ENCODE measurements around the gene RBM47. TPM values are rescaled to one million over a fixed set of nuclear protein-coding genes. Genes with fewer than 3 reads are reported as not detected.

Gene RBM47
- total RNA-seq, 2 donors from 2014 or later: 4.4 to 13.7 TPM

DNA sequence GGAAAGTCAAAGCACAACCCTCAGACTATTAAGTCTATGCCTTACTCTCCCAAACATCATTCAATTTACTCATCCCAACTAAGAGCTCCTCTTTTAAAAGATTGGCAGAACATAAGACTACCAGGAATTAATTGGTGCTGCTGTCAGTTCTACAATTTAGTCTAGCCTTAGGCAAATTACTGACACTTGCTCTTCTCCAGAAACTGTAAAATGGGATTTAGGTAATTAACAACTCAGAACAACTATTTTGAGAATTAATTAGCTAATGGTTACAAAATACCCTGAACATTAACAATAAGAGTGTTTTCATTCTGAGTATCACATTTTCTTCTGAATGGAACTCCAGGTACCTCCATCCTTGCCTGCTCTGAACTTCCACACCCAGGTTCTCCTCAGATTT lies 36.2 kb upstream of the RBM47 start:
- no peaks in the 10 kb centered on the region for H3K4me1 ChIP-seq
- DNase-seq (ENCODE audit: low spot score): no peak
- no peak overlapping the region for H3K27ac ChIP-seq
- TF ChIP-seq, protein P1, sequence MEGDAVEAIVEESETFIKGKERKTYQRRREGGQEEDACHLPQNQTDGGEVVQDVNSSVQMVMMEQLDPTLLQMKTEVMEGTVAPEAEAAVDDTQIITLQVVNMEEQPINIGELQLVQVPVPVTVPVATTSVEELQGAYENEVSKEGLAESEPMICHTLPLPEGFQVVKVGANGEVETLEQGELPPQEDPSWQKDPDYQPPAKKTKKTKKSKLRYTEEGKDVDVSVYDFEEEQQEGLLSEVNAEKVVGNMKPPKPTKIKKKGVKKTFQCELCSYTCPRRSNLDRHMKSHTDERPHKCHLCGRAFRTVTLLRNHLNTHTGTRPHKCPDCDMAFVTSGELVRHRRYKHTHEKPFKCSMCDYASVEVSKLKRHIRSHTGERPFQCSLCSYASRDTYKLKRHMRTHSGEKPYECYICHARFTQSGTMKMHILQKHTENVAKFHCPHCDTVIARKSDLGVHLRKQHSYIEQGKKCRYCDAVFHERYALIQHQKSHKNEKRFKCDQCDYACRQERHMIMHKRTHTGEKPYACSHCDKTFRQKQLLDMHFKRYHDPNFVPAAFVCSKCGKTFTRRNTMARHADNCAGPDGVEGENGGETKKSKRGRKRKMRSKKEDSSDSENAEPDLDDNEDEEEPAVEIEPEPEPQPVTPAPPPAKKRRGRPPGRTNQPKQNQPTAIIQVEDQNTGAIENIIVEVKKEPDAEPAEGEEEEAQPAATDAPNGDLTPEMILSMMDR (IDR thresholded peaks at IDR 0.05): no peak
- H3K4me3 ChIP-seq: no peak overlapping the region
- H3K9me3 ChIP-seq: no peaks in the 10 kb centered on the region
- no peaks in the 10 kb centered on the region for H3K27me3 ChIP-seq
- H3K36me3 ChIP-seq: no peaks in the 10 kb centered on the region

GRCh38 chr4:40662962-40663604 lies 33.4 kb upstream of the RBM47 start:
- no peak for DNase-seq (ENCODE audit: low spot score)
- Histone ChIP-seq H3K27ac (no peak overlapping the region), H3K4me1 (no peaks in the 10 kb centered on the region), H3K9me3 (no peaks in the 10 kb centered on the region), H3K27me3 (no peaks in the 10 kb centered on the region), H3K4me3 (no peak overlapping the region), H3K36me3 (no peaks in the 10 kb centered on the region)
- TF ChIP-seq, protein P1 (IDR thresholded peaks at IDR 0.05): no peak

- Histone ChIP-seq H3K27me3 (no peaks in the 10 kb centered on the region), H3K9me3 (no peaks in the 10 kb centered on the region), H3K4me1 (no peaks in the 10 kb centered on the region), H3K27ac (no peak overlapping the region), H3K4me3 (no peak overlapping the region), H3K36me3 (no peaks in the 10 kb centered on the region)
- TF ChIP-seq, protein P1 (IDR thresholded peaks at IDR 0.05): no peak
- DNase-seq (ENCODE audit: low spot score): no peak
These were observed 32.1 kb upstream of the RBM47 start for GRCh38 chr4:40661803-40662202.

GRCh38 chr4:40656201-40656863 lies 26.7 kb upstream of the RBM47 start:
- H3K27me3 ChIP-seq: no peaks in the 10 kb centered on the region
- no peak for DNase-seq (ENCODE audit: low spot score)
- H3K4me3 ChIP-seq: no peak overlapping the region
- H3K4me1 ChIP-seq: no peaks in the 10 kb centered on the region
- H3K36me3 ChIP-seq: no peaks in the 10 kb centered on the region
- no peak overlapping the region for H3K27ac ChIP-seq
- H3K9me3 ChIP-seq: no peaks in the 10 kb centered on the region
- TF ChIP-seq, protein P1 (IDR thresholded peaks at IDR 0.05): no peak

DNA sequence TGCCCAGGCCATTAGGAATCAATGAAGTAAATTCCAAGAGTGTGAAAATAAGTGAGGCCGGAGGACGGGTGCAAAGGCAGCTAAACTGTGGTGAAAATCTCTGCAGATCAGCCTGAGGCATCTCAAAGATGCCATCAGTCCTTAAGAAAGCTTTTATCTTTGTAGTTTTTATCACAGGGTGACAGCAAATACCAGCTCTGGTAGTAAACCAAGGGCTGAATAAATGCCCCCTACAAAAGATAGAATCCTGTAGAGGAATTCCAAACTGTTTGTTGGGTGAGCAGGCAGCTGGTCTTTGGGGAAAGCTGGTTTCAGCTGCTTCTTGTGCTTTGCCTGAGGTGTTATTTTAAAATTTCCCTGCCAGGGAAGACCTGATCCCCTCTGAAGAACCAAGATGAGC lies 21.6 kb upstream of the RBM47 start:
- no peak for DNase-seq (ENCODE audit: low spot score)
- no peak overlapping the region for H3K27ac ChIP-seq
- no peaks in the 10 kb centered on the region for H3K9me3 ChIP-seq
- TF ChIP-seq, protein P1 (IDR thresholded peaks at IDR 0.05): no peak
- H3K27me3 ChIP-seq: no peaks in the 10 kb centered on the region
- no peaks in the 10 kb centered on the region for H3K36me3 ChIP-seq
- no peak overlapping the region for H3K4me3 ChIP-seq
- H3K4me1 ChIP-seq: no peaks in the 10 kb centered on the region

Data from right atrium auricular region (tissue), 2 donors.